GM21381 (cell line): ENCODE data around the gene VAC14.
"Not testable (repeated sequence)": the region's sequence is repeated elsewhere in the genome, so short reads cannot be mapped to it uniquely, and the experiment has no call there.

ENCODE experiments used
- ATAC-seq: cut with Tn5 transposase; IDR thresholded peaks from one replicate; pipeline ENCODE4 v1.9.1; 2021; ENCODE audit warnings: mild to moderate bottlenecking, moderate library complexity; ENCODE audit not compliant: unreplicated experiment

Gene VAC14

DNA sequence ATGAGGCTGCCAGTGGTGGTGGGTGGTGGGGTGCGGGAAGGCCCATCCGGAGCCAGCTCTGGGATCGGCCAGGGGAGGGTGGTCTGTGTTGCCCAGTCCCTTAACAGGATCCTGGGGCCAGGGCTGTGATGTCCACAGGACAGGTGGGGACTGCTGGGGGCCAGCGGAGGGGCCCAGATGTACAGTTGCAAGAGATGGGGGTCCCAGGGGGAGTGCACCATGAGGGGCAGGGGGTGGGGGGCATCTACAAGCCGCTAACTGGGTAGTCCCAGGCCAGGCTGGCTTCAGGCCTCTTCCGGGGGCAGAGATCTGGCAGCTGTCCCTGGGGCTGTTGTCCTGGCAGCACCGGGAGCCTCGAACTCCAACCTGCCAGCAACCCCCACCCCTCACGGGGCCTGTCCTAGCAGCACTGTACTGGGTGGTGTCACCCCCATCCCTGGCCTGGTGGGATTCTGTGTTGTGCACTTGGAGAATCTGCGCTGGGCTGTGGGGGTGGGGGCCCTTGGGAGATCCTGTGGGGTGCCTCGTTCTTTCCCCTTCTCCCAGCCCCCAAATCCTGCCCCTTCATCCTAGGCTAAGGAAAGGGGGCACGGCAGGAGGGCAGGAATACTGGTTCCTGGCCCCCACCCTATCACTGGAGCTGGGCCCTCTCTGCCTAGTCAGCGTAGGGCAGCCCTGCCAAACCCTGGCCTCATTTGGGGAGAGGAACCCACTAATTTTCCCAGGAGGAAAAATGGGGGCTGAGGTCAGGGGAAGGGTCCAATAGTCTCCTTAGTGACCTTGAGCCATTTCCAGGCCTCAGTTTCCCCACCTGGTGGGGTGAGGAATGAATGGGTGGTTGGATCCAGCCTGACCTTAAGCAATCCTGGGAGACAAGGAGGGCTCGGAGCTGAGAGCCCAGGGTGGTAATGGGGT lies 116.6 kb downstream of the VAC14 start:
- no peak for ATAC-seq

DNA sequence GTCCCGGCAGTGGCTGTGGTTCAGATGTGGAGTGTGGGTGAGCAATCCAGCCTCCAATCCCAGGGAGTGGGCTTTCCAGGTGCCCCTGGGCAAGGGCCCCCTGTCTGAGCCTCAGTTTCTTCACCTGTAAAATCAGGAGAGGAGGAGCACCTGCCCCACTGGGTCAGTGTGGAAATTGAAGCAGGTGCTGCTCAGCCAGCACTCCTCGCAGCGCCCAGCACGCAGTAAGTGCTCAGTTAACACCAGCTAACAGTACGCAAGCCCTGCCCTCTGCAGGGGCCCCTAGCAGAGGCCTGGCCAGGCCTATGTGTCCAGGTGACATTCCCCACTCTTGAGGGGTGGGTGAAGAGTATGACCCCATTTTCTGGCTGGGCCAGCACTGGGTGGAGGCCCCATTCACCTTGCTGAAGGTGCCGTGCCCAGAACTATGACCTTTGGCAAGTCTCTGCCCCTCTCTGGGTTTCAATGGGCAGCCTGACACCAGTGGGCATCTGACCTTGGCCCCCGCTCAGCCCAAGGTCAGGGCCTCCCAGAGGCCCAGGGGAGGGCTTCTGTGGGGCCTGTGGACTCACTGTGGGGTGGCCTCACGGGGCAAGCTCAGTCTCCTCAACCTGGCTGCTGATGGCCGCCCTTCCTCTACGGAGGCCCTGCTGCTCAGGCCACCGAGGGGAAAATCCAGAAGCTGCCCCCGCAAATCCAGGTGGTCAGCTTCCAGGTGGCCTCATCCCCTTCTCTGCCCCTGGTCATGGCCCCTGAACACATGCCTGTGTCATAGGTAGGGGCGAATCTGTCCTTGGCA lies 117.6 kb downstream of the VAC14 start:
- no peak for ATAC-seq

DNA sequence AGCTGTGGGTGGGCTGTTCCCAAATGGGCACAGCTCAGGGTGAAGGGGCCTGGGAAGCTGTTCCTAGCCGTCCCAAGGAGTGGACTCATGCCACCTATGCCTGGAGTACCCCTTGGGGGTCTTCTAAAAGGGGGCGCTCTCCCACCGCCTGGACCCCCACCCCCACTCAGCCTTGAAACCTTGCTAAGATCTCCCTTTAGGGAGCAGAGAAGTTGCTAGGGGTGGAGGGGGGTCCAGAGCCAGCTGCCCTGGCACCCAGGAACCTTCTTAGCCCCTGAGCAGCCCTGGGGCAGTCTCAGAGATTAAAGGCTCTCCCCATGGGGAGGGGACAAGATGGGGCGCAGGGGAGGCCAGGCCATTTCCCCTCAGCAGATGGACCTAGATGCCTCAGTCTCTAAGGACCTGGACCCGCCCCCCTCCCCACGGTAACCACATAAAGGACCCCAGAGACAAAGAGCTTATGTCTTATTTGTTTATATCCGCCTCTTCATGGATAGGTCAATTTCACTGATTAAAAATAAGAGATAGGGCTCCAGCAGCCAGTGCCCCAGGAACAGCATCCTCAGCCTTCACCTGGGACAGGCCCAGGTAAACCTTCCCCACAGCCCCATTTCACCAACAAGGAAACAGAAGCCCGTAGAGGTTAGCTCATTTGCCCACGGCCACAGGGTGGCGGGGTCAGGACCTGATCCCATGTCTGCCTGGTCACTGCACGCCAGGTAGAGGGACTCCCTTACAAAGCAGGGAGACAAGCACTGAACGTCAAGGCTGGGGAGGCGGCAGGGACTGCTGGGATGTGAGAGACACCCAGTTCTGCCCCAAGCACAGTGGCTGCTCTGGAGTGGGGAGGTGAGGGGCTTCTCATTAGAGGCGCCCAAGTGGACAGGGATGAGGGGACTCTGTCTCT lies 118.5 kb downstream of the VAC14 start:
- no peak for ATAC-seq

DNA sequence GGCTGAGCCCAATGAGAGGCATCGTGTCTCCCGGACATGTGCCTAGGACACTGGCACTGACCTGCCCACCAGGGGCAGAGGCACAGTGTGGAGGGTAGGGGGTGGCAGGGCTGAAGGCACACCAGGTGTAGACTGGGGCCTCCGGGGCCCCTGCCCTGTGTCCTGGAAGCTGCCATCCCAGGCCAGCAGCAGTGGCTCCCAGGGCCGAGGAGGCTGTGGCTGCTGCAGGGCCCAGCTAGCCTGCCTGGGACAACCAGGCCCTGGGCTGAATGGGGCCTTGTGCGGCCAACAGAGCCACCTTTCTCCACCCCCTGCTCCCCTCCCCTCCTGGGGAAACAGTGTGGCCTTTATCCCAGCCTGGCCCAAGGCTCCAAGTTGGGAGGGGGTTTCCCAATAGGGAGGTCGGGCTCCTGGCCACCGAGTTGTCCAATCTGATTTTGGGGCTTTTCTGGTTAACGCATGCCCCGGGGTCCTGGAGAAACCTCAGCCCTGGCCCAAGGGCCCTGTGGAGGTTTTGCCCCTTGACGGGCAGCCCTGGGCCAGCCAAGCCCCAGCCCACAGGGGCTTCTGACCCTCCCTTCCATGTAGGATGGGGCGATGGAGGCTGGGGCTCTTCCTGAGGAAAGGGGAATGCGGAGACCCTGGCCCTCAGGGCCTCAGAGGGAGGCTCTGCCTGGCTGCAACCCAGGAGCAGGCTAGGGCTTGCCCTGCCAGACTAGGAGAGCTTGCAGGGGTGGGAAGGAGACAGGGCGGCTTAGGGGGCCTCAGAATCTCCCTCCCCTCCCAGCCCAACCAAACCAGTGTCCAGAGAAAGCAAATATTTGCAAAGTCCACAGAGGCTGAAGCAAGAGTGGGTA lies 119.3 kb downstream of the VAC14 start:
- ATAC-seq, result no peak

DNA sequence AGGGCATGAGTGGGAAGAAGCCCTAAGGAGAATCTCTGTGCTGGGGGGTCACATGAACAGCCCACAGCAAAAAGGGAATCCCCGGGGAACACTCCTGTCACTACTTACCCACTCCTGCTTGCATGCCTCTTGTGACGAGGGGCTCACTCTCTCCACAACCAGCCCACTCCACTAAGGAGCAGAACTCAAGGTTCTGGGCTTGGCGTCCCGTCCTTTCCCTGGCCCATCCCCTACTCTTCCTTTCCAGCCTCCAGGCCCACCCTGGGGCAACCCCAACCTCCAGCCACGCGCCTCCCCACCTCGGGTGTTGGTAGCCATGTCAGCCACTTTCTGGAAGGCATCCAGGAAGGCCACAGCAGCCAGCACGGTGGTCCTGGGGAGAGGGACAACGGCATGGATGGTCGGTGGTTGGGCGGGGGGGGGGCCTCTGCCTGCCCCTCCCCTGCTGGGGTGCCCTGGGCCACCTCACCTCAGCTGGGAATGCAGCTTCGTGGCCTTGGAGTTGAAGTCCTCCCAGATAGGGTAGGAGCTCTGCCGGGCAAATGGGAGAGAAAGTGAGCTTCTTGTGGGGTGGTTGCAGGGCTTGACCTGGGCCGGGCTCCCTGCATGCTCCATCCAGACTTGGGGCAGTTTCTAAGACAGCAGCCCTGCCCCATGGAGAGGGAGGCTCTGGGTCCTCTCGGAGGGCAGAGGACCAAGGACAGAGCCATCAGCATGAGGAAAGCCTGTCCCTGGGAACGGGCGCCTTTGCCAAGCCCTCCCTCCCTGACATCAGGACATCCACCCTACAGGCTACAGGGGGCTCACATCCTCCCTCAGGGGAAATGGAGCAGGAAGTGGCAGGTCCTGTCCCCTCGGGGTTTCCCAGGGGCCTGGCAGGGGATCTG lies 120.2 kb downstream of the VAC14 start:
- ATAC-seq, result no peak

DNA sequence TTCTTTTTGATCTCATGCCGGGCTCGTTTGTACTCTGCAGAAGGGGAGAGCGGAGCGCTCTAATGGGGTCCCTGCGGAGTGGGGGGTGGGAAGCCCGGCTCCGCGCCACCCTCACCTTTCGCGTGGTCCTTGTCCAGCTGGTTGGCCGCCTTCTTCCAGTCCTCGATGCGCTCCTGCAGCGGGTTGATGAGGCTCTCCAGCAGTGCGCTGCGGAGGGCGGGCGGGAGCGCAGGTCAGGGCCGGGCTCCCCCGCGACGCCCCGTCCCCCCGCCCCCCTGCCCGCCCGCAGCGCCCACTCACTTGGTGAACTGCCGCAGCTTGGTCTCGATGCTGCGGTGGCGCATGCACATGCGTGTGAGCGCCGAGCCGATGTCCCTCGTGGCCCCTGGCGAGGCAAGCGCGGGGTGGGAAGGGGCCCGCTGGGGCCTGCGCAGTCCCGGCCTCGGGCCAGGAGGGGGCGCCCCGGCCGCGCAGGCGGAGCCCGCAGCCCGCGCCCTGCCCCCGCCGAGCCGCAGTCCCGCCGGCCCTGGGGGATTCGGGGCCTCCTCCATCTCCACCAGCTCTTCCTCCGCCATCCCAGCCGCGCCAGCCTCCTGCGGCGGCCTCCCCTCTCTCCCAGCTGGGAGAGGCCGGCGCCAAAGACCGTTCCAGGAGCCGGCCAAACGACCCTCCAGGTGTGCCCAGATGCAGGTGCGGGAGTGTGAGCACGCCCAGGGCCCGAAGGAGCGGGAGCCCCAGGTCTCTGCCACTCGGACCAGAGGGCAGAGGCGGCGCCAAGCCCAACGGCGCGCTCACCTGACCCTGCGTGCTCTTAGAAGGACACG lies 121.1 kb downstream of the VAC14 start:
- no peak for ATAC-seq

DNA sequence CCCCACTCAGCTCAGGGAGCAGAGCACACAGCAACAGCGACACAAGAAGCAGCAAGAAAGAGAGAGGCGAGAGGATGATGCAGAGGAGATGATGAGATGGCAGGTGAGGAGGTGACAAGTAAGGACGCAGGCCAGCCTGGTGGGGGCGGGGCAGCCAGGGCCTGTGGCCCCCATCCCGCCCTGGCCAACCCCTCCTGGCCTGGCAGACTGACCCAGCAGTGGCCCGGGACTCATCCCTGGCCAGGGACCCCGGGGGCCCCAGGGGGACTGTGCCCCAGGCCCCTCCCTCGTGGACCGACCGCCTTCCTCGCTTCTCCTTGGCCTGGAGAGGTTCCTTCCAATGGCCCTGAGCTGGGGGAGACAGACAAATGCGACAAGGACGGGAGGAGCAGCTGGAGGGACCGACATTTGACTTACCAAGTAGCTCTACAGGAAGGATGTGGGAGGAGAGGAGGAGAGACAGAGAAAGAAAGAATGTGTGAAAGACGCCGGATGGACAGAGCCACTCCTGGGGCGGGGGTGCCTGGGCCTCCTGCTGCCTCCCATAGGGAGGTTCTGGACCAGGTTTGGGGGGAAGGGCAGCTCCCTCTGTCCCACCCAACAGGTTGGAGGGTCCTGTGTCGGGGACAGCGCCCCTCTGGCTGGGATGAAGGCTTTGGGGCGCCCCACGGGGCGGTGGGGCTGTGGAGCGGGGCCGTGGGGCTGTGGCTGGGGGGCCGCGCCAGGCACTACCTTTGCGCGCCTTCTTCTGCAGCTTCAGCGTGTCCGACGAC lies 121.9 kb downstream of the VAC14 start:
- ATAC-seq, result no peak

DNA sequence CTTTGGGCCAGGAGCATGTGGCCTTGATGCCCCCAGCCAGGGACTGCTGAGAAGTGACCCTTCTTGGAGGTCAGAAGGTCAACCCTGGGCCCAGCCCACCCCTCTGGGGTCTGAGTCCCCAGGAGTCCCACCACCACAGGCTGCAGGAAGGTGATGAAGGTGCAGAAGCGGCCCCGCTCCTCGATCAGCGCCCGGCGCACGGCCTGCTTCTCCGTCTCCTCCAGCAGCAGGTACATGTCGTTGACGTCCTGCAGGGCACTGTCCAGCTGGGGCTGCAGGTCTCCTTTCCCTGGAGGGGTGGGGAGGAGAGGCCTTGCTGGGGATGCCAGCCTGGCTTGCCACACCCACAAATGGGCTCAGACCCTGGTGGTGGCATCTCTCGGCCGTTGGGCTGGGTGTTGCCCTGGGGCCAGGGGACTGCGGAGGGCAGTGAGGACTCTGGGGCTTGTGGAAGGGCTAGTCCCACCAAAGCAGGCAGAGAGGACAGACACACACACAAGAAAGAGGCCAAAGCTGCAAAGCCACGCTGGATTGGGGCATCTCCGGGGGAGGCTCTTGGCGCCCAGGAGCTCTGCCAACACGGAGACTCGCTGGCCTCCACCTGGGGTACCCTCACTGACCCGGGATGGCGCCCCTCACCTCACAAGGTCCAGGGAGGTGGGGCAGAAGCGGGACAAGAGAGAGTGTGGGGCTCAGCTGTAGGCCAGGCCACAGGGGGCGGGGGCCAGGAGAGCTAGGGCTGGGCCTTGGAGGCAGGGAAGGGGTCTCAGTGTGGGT lies 122.6 kb downstream of the VAC14 start:
- no peak for ATAC-seq

DNA sequence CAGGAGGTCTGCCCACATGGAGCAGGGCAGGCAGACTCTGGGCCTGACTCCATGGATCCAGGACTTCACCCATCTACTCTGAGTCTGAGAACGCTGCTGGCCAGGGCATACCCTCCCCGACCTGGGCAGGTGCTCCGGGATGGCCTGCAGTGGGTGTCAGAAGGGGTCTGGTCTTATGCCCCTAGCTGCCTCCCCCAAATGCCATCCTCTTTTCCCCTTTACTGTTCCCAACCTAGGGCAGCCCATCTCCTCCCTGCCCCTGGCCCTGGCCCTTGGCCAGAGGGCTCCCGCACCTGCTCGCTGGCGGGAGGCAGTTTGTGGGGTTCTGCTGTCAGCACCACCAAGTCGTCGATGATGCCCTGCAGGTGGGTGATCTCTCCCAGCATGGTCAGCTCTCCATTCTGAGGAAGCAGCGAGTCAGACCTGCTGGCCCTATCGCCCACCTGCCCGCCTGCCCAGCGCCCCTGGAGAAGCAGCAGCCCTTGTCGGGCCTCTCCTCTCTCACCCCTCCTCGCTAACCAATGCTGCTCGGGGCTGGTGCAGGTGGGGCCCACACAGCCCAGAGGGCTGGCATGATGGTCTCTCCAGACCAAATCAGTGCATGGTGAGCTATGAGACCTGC lies 123.3 kb downstream of the VAC14 start:
- no peak for ATAC-seq

DNA sequence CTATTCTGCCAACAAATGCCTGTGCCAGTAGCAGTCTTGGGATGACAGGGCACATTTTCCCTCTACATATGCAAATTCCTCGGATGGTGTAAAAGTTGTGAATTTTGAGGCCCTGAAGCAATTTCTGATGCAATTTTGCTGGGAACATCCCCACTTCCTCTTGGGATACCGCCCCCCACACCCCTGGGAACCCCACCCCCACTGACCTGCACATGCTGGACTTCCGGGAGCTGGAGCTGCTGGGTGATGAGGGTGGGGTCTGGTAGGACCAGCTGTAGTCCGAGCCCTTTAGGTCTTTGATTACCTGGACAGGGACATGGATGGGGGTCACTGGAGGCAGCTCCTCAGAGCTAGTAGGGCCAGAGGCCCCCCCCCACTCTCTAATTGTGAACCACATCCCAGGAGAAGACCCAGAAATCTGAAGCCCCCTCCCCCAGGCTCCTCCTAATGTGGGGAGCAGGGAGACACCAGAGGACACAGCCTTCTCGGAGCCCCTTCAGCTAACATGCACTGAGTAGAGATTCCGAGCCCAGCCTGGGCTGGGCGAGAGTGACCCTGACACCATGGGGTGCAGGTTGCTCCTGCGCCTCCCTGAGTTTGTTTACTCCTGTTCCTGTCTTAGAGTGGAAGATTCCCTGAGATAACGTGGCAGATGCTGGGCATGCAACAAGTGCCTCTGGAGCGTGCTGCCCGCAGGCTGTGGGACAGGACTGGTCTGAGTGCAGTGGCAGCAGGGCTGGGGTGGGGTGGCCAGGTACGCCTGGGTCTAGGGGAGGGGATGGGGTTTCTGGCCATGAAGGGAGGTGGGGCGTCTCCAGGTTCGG lies 124.1 kb downstream of the VAC14 start:
- no peak for ATAC-seq

DNA sequence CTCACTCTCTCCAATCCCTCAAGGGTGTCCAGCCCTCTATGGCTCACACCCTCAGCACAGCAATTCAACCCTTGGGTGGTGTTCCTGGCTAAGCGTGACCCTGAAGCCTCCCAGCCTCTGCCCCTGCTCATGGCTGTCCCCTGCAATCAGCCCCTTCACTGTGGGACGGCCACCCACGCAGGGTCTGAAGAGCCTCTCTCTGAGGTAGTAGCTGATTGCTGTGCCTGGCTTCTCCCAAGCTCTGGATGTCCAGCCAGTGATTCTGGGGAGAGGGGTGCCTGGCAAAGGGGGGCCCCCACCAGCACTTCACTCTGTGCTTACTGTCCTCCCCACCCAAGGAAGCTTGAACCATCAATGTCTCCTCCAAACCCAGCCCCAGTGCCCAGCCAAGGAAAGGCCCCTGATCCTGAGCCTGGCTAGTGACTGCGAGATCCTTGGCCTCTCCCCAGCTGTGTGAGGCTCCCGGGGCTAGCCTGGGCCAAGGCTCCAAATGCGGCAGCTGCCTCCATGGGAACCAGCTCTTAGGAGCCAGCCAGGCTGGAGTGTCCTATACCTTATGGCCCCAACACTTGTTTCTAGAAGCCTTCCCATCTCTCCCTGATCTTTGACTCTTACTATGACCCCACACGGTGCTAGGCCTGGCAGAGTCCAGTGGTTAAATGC lies 125.0 kb downstream of the VAC14 start:
- ATAC-seq, result no peak

DNA sequence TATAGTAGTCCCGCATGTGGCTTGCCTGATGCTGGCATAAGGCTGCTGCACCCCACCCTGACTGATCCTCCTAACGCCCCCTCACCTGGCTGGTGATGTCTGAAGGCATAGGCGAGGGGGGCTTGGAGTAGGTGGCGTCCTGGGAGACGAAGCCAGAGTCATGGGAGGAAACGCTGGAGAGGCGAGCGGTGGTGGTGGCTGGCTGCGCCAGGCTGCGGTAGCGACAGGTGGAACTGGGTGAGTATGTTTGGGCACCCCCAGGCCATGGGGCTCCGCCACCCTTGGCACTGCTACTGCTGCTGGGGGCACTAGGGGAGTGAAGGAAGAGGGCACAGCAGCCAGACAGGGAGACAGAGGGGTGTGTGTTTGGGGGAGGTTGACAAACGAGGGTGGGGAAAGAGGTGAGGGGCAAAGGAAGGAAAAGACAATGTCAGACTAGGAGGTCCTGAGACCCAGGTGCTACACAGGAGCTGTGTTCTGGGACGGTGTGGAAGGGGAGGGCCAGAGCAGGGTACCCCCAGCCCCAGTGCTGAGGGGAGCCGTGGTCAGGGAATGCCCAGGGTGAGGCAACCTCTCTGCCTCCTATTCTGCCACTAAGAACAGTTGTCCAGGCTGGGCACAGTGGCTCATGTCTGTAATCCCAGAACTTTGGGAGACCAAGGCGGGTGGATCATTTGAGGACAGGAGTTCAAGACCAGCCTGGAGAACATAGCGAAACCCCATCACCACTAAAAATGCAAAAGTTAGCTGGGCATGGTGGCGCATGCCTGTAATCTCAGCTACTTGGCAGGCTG lies 126.5 kb downstream of the VAC14 start:
- no peak for ATAC-seq

DNA sequence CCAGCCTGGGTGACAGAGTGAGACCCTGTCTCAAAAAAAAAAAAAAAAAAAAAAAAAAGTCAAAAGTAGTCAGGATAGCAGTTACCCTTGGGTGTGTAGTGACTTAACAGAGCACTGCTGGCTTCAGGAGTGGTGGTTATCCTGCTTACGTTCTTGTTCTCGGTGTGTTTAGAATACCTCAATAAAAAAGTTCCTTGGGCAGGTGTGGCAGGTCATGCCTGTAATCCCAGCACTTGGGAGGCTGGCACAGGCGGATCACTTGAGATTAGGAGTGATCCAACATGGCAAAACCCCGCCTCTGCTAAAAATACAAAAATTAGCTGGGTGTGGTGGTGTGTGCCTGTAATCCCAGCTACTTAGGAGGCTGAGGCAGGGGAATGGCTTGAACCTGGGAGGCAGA lies 130.0 kb downstream of the VAC14 start:
- ATAC-seq, result not testable (repeated sequence)

DNA sequence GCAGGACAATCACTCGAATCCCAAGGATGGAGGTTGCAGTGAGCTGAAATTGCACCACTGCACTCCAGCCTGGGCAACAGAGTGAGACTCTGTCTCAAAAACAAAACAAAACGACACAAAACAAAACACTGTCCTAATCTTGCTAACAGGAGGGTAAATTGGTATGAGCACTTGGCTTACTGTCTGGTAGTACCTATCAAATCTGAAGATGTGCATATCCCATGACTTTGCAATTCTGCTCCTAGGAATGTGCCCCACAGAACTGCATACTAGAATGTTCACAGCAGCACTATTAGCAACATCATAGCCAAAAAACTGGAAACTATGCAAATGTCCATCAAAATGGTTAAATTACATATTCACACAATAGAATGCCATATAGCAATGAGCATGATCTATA lies 130.8 kb downstream of the VAC14 start:
- no peak for ATAC-seq
